ENCODE measurements around the gene MGAT5B.

DNA sequence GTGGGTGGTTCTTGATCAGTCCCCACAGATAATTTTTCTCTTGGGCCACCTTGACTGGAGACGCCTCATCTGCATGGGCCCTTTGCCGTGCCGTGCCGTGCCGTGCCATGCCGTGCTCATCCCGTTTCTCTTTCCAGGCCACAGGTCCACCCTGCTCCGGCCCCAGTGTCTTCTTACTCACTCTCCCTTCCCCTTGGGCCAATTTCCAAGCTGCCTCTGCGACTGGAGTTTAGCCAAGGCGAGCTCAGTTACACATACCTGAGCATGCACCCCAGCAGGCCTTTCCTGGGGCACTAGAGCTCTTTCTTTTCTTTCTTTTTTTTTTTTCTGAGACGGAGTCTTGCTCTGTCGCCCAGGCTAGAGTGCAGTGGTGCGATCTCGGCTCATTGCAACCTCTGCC, 40.5 kb upstream of the MGAT5B start:
- TF ChIP-seq CTCF (IDR thresholded peaks at IDR 0.05) = no peak
- TF ChIP-seq EZH2 (IDR thresholded peaks at IDR 0.05) = no peak
